ENCODE data around the gene TRIM8. TPM values are rescaled to one million over a fixed set of nuclear protein-coding genes. Genes with fewer than 3 reads are reported as not detected.

The TRIM8 gene
- polyA plus RNA-seq, 3 donors, result 39.4 to 183 (median 41.4) TPM

DNA sequence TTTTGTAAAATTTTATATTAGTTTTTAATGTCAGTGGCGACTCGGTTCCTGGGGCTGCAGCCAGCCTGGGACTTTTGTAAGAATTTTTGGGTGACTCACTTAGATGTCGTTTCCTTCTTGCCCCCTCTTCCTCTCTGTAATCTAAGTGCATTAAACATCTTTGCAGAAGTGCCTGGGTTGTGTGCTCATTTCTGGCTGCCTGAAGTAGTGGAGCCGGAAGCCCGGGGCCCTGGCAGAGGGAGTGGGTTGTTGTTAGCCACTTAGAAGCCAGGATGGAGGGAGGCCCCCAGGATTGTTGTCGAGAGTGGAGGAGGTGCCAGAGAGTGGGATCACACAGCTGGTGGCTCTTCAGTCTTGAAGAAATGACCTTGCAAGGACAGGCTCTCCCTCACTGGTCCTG, 11.0 kb upstream of the TRIM8 start:
- peak overlapping the region; percentile 70 for H3K9ac ChIP-seq (ENCODE audit: insufficient read depth, low read length, poor library complexity, severe bottlenecking)
- peak overlapping the region in 2 of 3 experiments; percentile 14 to 57 for H3K4me3 ChIP-seq (replicated peaks in 1 of 3; ENCODE audit: low read depth in 2 of 3, low read length in 3 of 3)
- H3K27me3 ChIP-seq (ENCODE audit: control insufficient read depth in 2 of 2, insufficient read depth in 2 of 2, low read length in 2 of 2), result no peaks in the 10 kb centered on the region
- Mint-ChIP-seq H3K27ac (peak overlapping the region; percentile 94 to 98 (median 96)), H3K36me3 (peaks cover 26 to 36% of the 10 kb centered on the region in 2 donors), H3K27me3 (ENCODE audit: low read depth in 3 of 3) (peaks cover 0 to 2% (median under 1%) of the 10 kb centered on the region in 3 donors), H3K9me3 (peaks cover 0 to 2% (median 0%) of the 10 kb centered on the region in 7 donors), H3K4me3 (peak overlapping the region; percentile 71 to 83), H3K4me1 (peaks cover 69% of the 10 kb centered on the region)
- no peaks in the 10 kb centered on the region for H3K9me3 ChIP-seq (replicated peaks in 1 of 2; ENCODE audit: control insufficient read depth in 1 of 2, insufficient read depth in 1 of 2, low read length in 2 of 2)
- intact Hi-C loops (cut with micrococcal nuclease), result no loop called here
- H3K4me2 ChIP-seq (replicated peaks; ENCODE audit: extremely low read depth, low read length, poor library complexity, severe bottlenecking), result peak overlapping the region; percentile 66
- WGBS (ENCODE audit: insufficient coverage), result 0% methylated on average over 3 of the region's 6 CpGs
- H2AFZ ChIP-seq (ENCODE audit: insufficient read depth, low read depth, low read length, poor library complexity, severe bottlenecking), result peak overlapping the region; percentile 46
- no peaks in the 10 kb centered on the region for H4K20me1 ChIP-seq (ENCODE audit: insufficient read depth, low read length)
- peak overlapping the region; percentile 96 to 99 for H3K27ac ChIP-seq (ENCODE audit: low read depth in 1 of 2, low read length in 2 of 2)
- H3K36me3 ChIP-seq (replicated peaks in 1 of 2; ENCODE audit: control insufficient read depth in 1 of 2, insufficient read depth in 2 of 2, low read length in 2 of 2), result peaks cover 14 to 32% of the 10 kb centered on the region in 2 donors
- DNase-seq, result peak; percentile 83 to 93 (median 92)
- H3K79me2 ChIP-seq (ENCODE audit: insufficient read depth, low read length), result peaks cover 19% of the 10 kb centered on the region
- TF ChIP-seq, protein P1, sequence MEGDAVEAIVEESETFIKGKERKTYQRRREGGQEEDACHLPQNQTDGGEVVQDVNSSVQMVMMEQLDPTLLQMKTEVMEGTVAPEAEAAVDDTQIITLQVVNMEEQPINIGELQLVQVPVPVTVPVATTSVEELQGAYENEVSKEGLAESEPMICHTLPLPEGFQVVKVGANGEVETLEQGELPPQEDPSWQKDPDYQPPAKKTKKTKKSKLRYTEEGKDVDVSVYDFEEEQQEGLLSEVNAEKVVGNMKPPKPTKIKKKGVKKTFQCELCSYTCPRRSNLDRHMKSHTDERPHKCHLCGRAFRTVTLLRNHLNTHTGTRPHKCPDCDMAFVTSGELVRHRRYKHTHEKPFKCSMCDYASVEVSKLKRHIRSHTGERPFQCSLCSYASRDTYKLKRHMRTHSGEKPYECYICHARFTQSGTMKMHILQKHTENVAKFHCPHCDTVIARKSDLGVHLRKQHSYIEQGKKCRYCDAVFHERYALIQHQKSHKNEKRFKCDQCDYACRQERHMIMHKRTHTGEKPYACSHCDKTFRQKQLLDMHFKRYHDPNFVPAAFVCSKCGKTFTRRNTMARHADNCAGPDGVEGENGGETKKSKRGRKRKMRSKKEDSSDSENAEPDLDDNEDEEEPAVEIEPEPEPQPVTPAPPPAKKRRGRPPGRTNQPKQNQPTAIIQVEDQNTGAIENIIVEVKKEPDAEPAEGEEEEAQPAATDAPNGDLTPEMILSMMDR (IDR thresholded peaks at IDR 0.05), result no peak
- H3K4me1 ChIP-seq (ENCODE audit: control insufficient read depth in 1 of 2, insufficient read depth in 2 of 2, low read length in 2 of 2), result peaks cover 63 to 69% of the 10 kb centered on the region in 2 donors

DNA sequence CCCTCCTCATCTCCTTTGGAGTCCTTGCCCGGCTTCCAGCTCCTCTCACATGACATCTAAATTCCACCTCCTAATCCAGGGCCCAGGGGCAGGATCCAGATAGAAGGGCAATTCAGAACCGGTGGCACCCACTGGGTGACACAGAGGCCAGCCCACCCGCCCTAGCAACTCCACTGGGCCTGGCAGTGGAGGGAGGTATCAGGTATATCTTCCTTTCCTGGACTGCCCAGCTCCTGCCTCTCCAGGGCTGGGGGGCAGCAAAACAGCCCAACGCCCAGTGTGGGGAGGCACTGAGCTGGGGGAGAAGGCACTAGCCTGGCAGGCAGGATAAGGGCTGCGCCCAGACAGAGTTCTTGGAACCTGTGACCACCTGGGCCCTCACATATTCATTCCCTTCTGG, 10.4 kb upstream of the TRIM8 start:
- peak overlapping the region; percentile 94 to 98 (median 96) for H3K27ac Mint-ChIP-seq
- H3K9me3 Mint-ChIP-seq, result peaks cover 0 to 2% (median 0%) of the 10 kb centered on the region in 7 donors
- Histone ChIP-seq H3K27me3 (ENCODE audit: control insufficient read depth in 2 of 2, insufficient read depth in 2 of 2, low read length in 2 of 2) (no peaks in the 10 kb centered on the region), H3K9ac (ENCODE audit: insufficient read depth, low read length, poor library complexity, severe bottlenecking) (peak overlapping the region; percentile 70), H2AFZ (ENCODE audit: insufficient read depth, low read depth, low read length, poor library complexity, severe bottlenecking) (peak overlapping the region; percentile 46), H4K20me1 (ENCODE audit: insufficient read depth, low read length) (no peaks in the 10 kb centered on the region), H3K4me2 (replicated peaks; ENCODE audit: extremely low read depth, low read length, poor library complexity, severe bottlenecking) (peak overlapping the region; percentile 66), H3K36me3 (replicated peaks in 1 of 2; ENCODE audit: control insufficient read depth in 1 of 2, insufficient read depth in 2 of 2, low read length in 2 of 2) (peaks cover 14 to 27% of the 10 kb centered on the region in 2 donors), H3K4me1 (ENCODE audit: control insufficient read depth in 1 of 2, insufficient read depth in 2 of 2, low read length in 2 of 2) (peaks cover 63 to 69% of the 10 kb centered on the region in 2 donors), H3K9me3 (replicated peaks in 1 of 2; ENCODE audit: control insufficient read depth in 1 of 2, insufficient read depth in 1 of 2, low read length in 2 of 2) (no peaks in the 10 kb centered on the region), H3K4me3 (replicated peaks in 1 of 3; ENCODE audit: low read depth in 2 of 3, low read length in 3 of 3) (peak overlapping the region in 1 of 3 experiments; percentile 57), H3K79me2 (ENCODE audit: insufficient read depth, low read length) (peaks cover 19% of the 10 kb centered on the region), H3K27ac (ENCODE audit: low read depth in 1 of 2, low read length in 2 of 2) (peak overlapping the region; percentile 96 to 99)
- intact Hi-C loops (cut with micrococcal nuclease), result no loop called here
- TF ChIP-seq, protein P1 (IDR thresholded peaks at IDR 0.05), result no peak
- WGBS (ENCODE audit: insufficient coverage), result 80% methylated on average over 2 of the region's 5 CpGs
- peak overlapping the region in 1 of 2 donors; percentile 83 for H3K4me3 Mint-ChIP-seq
- DNase-seq, result no peak
- H3K36me3 Mint-ChIP-seq, result peaks cover 22 to 31% of the 10 kb centered on the region in 2 donors
- H3K4me1 Mint-ChIP-seq, result peaks cover 69% of the 10 kb centered on the region
- peaks cover 2 to 5% (median 3%) of the 10 kb centered on the region in 3 donors for H3K27me3 Mint-ChIP-seq (ENCODE audit: low read depth in 3 of 3)
